Loucy (cell line): ENCODE data around the gene NUP50.

Experiments used
- H2AFZ ChIP-seq: fragments of 200-600 bp; sonication (generic); 2 replicates; pipeline ENCODE4 v1.6.0; 2016; ENCODE audit warnings: antibody characterized with exemption, mild to moderate bottlenecking, low read length, moderate library complexity
- H3F3A ChIP-seq: fragments of 200-600 bp; 2 replicates; pipeline ENCODE4 v1.6.0; 2016; ENCODE audit warnings: antibody characterized with exemption, low read depth, mild to moderate bottlenecking
- H3K27me3 ChIP-seq: fragments of 200-600 bp; sonication (generic); 2 replicates; pipeline ENCODE4 v1.6.1; 2014; ENCODE audit warnings: low read length, mild to moderate bottlenecking; ENCODE audit not compliant: insufficient read depth, poor library complexity, severe bottlenecking
- H3K36me3 ChIP-seq: fragments of 200-600 bp; sonication (generic); 2 replicates; pipeline ENCODE4 v1.6.1; 2016; ENCODE audit warnings: low read length; ENCODE audit not compliant: insufficient read depth
- H3K4me1 ChIP-seq: fragments of 200-600 bp; sonication (generic); 2 replicates; pipeline ENCODE4 v1.5.1; 2014; ENCODE audit warnings: low read length, mild to moderate bottlenecking; ENCODE audit not compliant: insufficient read depth, poor library complexity, severe bottlenecking
- H3K4me2 ChIP-seq: fragments of 200-600 bp; sonication (generic); 2 replicates; pipeline ENCODE4 v1.6.0; 2014; ENCODE audit warnings: antibody characterized with exemption, low read length, low read depth, mild to moderate bottlenecking; ENCODE audit not compliant: poor library complexity, severe bottlenecking
- H3K4me3 ChIP-seq: fragments of 200-600 bp; sonication (generic); 2 replicates; pipeline ENCODE4 v1.5.1; 2014; ENCODE audit warnings: low read length, mild to moderate bottlenecking, mixed read lengths; ENCODE audit not compliant: poor library complexity, severe bottlenecking
- H3K79me2 ChIP-seq: fragments of 200-600 bp; sonication (generic); 2 replicates; pipeline ENCODE4 v1.6.1; 2014; ENCODE audit warnings: low read length; ENCODE audit not compliant: insufficient read depth
- H3K9ac ChIP-seq: fragments of 200-600 bp; sonication (generic); 2 replicates; pipeline ENCODE4 v1.6.0; 2014; ENCODE audit warnings: mild to moderate bottlenecking, low read depth, low read length, moderate library complexity; ENCODE audit not compliant: poor library complexity, severe bottlenecking
- H3K9me2 ChIP-seq: fragments of 200-600 bp; sonication (generic); replicated peaks from 2 replicates; pipeline ENCODE4 v1.6.1; 2016; ENCODE audit warnings: low read depth, low read length, mixed read lengths
- H3K9me3 ChIP-seq: fragments of 200-600 bp; sonication (generic); 2 replicates; pipeline ENCODE4 v1.6.1; 2014; ENCODE audit warnings: mild to moderate bottlenecking, antibody characterized with exemption, low read length, low read depth; ENCODE audit not compliant: insufficient read depth
- H4K20me1 ChIP-seq: fragments of 200-600 bp; sonication (generic); 2 replicates; pipeline ENCODE4 v1.6.0; 2014; ENCODE audit warnings: antibody characterized with exemption, low read length, mild to moderate bottlenecking; ENCODE audit not compliant: insufficient read depth, poor library complexity, severe bottlenecking
- EZH2phosphoT487 ChIP-seq: fragments of 200-600 bp; IDR thresholded peaks from 2 replicates; pipeline ENCODE4 v1.6.1; 2018; ENCODE audit warnings: antibody characterized with exemption, mild to moderate bottlenecking, moderate library complexity, borderline replicate concordance
- TF ChIP-seq, protein P1 (sequence below): fragments of 200-600 bp; sonication (generic); conservative IDR thresholded peaks from 2 replicates; pipeline ENCODE4 v1.5.1; 2014; ENCODE audit warnings: mild to moderate bottlenecking, antibody characterized with exemption, low read length

Gene NUP50

DNA sequence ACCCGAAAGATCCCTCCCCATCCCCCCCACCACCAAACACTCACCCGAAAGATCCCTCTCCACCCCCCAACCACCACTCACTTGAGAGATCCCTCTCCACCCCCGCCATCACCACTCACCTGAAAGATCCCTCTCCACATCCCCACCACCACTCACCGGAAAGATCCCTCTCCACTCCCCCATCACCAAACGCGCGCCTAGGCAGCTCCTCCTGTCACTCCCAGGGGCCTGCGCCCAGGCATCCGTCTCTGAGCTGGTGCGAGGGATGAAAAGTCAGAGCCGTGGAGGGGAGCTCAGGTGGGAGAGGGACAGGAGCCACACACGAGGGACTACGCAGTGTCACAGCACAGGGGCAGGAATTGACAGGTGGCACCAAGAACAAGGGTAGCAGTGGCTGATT lies 65.5 kb downstream of the NUP50 start:
- Histone ChIP-seq H3K36me3 (no peaks in the 10 kb centered on the region), H3K9me3 (no peaks in the 10 kb centered on the region), H2AFZ (no peak overlapping the region), H3K9ac (no peak overlapping the region), H3K4me2 (no peak overlapping the region), H3K4me1 (no peaks in the 10 kb centered on the region), H3K9me2 (no peaks in the 10 kb centered on the region), H3K79me2 (no peaks in the 10 kb centered on the region), H3K4me3 (no peak overlapping the region), H4K20me1 (no peaks in the 10 kb centered on the region), H3F3A (no peaks in the 10 kb centered on the region), H3K27me3 (no peaks in the 10 kb centered on the region)
- TF ChIP-seq, protein P1, sequence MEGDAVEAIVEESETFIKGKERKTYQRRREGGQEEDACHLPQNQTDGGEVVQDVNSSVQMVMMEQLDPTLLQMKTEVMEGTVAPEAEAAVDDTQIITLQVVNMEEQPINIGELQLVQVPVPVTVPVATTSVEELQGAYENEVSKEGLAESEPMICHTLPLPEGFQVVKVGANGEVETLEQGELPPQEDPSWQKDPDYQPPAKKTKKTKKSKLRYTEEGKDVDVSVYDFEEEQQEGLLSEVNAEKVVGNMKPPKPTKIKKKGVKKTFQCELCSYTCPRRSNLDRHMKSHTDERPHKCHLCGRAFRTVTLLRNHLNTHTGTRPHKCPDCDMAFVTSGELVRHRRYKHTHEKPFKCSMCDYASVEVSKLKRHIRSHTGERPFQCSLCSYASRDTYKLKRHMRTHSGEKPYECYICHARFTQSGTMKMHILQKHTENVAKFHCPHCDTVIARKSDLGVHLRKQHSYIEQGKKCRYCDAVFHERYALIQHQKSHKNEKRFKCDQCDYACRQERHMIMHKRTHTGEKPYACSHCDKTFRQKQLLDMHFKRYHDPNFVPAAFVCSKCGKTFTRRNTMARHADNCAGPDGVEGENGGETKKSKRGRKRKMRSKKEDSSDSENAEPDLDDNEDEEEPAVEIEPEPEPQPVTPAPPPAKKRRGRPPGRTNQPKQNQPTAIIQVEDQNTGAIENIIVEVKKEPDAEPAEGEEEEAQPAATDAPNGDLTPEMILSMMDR: no peak
- no peak for TF ChIP-seq EZH2phosphoT487

DNA sequence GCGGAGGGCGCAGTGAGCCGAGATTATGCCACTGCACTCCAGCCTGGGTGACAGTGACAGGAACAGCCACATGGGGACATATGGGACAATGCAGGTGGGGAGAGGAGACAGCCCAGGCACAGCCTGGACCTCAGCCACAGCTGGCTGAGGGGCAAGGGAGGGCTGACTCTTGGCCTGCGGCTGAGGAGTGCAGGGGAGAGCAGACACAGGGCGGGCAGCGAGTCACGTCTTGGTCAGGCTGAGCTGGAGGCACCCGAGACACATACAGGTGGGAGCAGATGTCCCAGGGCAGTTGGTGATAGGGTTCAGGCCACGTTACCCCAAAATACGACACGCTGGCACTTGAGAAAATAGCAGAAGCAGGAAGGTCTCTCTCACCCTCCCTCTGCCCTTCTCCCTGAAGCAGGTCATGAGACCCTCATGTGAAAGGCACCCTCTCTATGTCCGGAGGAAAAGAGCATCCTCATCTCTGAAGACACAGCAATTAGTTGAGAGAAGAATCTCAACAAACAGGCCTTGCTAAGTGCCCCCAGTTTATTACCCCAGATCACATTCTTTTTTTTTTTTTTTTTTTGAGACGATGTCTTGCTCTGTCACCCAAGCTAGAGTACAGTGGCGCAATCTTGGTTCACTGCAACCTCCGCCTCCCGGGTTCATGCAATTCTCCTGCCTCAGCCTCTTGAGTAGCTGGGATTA lies 66.4 kb downstream of the NUP50 start:
- no peaks in the 10 kb centered on the region for H3K79me2 ChIP-seq
- no peak overlapping the region for H3K9ac ChIP-seq
- no peak overlapping the region for H3K4me2 ChIP-seq
- H3K27me3 ChIP-seq: no peaks in the 10 kb centered on the region
- H4K20me1 ChIP-seq: no peaks in the 10 kb centered on the region
- no peaks in the 10 kb centered on the region for H3K4me1 ChIP-seq
- TF ChIP-seq, protein P1: no peak
- no peak for TF ChIP-seq EZH2phosphoT487
- no peaks in the 10 kb centered on the region for H3F3A ChIP-seq
- no peak overlapping the region for H3K4me3 ChIP-seq
- no peaks in the 10 kb centered on the region for H3K9me2 ChIP-seq
- no peak overlapping the region for H2AFZ ChIP-seq
- no peaks in the 10 kb centered on the region for H3K9me3 ChIP-seq
- no peaks in the 10 kb centered on the region for H3K36me3 ChIP-seq

DNA sequence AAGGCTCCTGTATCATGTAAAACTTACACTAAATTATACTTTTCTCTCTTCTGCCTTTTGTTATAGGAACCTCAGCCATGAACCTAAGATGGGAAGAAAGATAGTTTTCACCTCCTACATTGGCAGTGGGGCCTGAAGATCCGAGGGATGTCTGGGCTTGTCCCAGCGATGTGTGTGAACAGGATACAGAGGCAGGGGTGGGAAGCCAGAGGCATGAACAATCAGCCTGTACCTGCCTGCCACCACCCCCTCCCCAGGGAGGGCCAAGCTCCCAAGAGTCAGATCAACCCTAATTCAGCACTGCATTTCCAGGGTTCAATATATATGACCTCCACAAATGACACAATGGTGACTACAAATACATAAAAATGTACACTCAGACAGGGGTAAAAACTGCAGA lies 67.6 kb downstream of the NUP50 start:
- H4K20me1 ChIP-seq: no peaks in the 10 kb centered on the region

More for the DNA sequence above, 67.6 kb downstream of the NUP50 start:
- no peaks in the 10 kb centered on the region for H3K9me2 ChIP-seq
- H2AFZ ChIP-seq: no peak overlapping the region
- H3K4me3 ChIP-seq: no peak overlapping the region
- H3K9me3 ChIP-seq: no peaks in the 10 kb centered on the region
- H3K79me2 ChIP-seq: no peaks in the 10 kb centered on the region
- H3F3A ChIP-seq: no peaks in the 10 kb centered on the region
- no peak for TF ChIP-seq EZH2phosphoT487
- TF ChIP-seq, protein P1: no peak
- H3K27me3 ChIP-seq: no peaks in the 10 kb centered on the region
- H3K36me3 ChIP-seq: no peaks in the 10 kb centered on the region
- H3K4me2 ChIP-seq: no peak overlapping the region
- H3K4me1 ChIP-seq: no peaks in the 10 kb centered on the region
- no peak overlapping the region for H3K9ac ChIP-seq
